ENCODE measurements around the gene MARK3.

MARK3 gene

GRCh38 chr14:103552846-103553210 lies 167.6 kb downstream of the MARK3 start:
- no peak overlapping the region for H3K4me3 ChIP-seq (replicated peaks; ENCODE audit: insufficient read depth, low read length)
- no peak overlapping the region for H3K27ac ChIP-seq (replicated peaks)
- TF ChIP-seq POLR2AphosphoS5 (IDR thresholded peaks at IDR 0.05; ENCODE audit: low read depth) (no peak), GABPA (IDR thresholded peaks at IDR 0.05; ENCODE audit: low read depth) (no peak), SPI1 (IDR thresholded peaks at IDR 0.05; ENCODE audit: borderline replicate concordance, low read depth) (no peak), REST (IDR thresholded peaks at IDR 0.05; ENCODE audit: insufficient replicate concordance, low read depth) (no peak), CTCF (IDR thresholded peaks at IDR 0.05; ENCODE audit: insufficient read depth, low read length) (no peak)
- H3K27me3 ChIP-seq (ENCODE audit: insufficient read depth, poor library complexity, severe bottlenecking) = no peaks in the 10 kb centered on the region
- no peak for DNase-seq (ENCODE audit: low read depth in 1 of 2, low spot score in 1 of 2)

All from HL-60 (cell line).